CD4-positive, alpha-beta T cell treated with Interleukin-6 for 4 hours (primary cell): ENCODE measurements around the gene CSTPP1.

Experiments used
- DNase-seq: peaks from one replicate; pipeline ENCODE4 v3.0.0-alpha.2; 2020; ENCODE audit warnings: mixed read lengths

CSTPP1 gene

GRCh38 chr11:47143322-47143721 lies 206.8 kb downstream of the CSTPP1 start:
- DNase-seq: no peak

- no peak for DNase-seq
Measured at GRCh38 chr11:47144541-47144940, 208.0 kb downstream of the CSTPP1 start.

- DNase-seq: no peak
Measured at GRCh38 chr11:47147250-47147649, 210.7 kb downstream of the CSTPP1 start.

- DNase-seq: no peak
Measured at GRCh38 chr11:47147681-47148080, 211.1 kb downstream of the CSTPP1 start.

DNA sequence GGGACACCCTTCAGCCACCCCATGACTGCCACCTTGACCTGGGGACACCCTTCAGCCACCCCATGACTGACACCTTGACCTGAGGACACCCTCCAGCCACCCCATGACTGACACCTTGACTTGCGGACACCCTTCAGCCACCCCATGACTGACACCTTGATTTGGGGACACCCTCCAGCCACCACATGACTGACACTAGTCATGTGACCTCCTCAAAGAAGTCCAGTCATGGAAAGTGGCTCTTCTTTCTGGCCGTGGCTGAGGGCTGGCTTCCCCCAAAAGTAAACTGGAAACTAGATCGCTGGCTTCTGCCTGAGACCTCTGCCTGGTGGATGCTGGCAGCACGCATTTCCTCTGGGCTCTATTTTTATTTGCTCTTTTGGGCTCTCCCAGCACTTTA lies 211.7 kb downstream of the CSTPP1 start:
- no peak for DNase-seq

DNA sequence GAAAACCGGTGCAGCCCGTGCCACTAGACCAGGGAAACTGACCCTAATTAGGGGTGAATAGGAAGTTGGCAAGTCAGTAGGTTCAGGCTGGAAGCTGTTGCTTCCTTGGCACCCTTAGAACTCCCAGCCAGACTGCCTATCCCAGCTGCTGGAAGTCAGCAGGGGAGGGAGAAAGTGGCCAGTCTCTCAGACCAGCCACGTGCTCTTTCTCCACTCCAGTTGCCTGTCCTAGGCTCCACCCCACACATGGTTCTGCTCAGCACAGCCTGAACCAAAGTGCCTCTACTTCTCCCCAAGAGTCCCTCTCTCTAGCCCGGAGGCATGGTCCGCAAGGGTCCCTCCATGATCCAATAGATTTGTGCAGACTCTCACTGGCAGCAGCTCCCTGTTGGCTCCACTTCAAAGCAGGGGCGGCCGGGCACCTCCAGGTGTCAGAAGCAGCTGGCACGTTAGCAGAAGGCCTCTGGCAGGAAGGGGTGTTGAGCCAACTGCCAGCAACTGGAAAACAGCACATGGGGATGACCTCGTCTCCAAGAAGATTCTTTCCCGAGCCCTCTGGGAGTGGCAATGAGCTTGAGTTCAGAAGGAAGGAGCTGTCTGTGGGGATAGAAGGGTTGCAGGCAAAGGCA lies 212.5 kb downstream of the CSTPP1 start:
- no peak for DNase-seq

- DNase-seq: no peak
Measured at GRCh38 chr11:47149782-47150181, 213.2 kb downstream of the CSTPP1 start.

GRCh38 chr11:47152126-47152952 lies 215.8 kb downstream of the CSTPP1 start:
- DNase-seq: no peak

- peak; percentile 58 for DNase-seq
Measured at GRCh38 chr11:47152953-47153950, 216.7 kb downstream of the CSTPP1 start.

DNA sequence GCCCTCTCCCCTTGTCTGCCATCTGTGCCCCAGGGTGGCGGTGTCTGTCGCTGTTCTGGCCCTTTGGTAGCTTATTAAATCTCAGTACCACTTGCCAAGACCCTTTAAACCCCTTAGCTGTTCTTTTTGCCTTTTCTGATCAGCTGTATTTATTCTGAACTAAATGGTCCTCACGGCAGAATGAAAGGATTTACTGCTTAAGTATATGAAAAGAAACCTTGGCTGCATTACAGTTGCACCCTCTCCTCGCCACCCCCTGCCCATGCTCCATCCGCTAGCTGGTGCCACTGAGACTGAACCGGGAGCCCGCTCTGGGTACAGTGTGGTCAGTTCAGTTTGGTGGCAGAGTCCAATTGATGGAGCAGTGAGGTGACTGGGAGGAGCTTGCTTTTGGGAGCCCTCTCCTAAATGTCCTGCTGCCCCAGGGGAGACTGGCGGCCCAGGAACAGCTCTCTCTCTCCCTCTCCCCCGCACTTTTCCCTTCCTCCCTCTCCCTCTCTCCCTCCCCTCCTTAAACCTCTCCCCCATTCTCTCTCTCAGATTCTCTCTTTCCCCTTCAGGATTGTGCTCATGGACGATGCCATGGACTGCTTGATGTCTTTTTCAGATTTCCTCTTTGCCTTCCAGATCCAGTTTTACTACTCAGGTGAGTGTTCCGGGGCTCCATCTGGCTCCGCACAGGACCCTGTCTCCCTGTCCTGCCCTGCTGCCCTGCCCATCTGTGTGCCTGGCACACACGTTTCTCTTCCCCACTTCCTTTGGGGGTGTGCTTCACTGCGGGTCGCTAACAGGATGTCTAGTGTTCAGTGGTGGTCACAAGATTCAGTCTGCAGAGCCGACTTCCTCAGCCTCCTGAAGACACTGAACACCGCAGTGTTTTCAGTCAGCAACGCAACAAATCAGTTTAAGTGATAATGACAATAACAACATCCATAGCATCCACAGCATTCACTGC lies 218.3 kb downstream of the CSTPP1 start:
- DNase-seq: peak; percentile 61

- DNase-seq: no peak
Measured at GRCh38 chr11:47155879-47156278, 219.3 kb downstream of the CSTPP1 start.

DNA sequence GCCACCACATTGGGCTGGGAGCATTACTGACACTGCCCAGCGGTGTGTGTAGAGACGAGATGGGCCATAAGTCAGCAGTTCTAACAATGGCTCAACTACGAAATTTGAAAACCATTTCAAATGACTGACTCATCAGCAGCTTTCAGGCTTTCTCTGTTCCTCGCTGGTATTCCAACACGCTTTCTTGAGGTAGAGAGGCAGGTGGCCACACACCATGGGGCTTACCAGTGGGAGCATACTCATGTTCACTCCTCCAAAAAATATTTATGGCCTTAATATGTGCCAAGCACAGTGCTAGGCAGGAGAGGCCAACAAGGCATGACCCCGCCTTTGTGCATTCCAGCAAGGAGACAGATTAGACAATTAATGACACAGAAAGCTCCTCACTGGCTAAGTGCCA lies 219.8 kb downstream of the CSTPP1 start:
- no peak for DNase-seq

DNA sequence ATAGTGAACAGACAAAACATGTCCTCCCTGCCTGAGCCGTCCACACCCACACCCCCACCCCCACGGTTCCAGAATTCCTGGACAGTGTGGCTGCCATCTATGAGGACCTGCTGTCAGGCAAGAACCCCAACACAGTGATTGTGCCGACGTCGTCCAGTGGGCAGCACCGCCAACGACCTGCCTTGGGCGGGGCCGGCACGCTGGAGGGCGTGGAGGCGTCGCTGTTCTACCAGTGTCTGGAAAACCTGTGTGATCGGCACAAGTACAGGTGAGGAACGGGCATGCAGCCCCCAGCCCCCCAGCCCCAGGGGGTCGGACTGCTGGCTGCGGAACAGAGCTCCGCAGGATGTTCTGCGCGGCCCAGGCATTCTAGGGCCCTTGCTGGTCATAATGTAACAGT lies 220.4 kb downstream of the CSTPP1 start:
- no peak for DNase-seq

GRCh38 chr11:47157805-47158204 lies 221.2 kb downstream of the CSTPP1 start:
- DNase-seq: no peak

GRCh38 chr11:47158242-47158641 lies 221.7 kb downstream of the CSTPP1 start:
- DNase-seq: no peak

GRCh38 chr11:47160753-47161133 lies 224.2 kb downstream of the CSTPP1 start:
- DNase-seq: no peak

DNA sequence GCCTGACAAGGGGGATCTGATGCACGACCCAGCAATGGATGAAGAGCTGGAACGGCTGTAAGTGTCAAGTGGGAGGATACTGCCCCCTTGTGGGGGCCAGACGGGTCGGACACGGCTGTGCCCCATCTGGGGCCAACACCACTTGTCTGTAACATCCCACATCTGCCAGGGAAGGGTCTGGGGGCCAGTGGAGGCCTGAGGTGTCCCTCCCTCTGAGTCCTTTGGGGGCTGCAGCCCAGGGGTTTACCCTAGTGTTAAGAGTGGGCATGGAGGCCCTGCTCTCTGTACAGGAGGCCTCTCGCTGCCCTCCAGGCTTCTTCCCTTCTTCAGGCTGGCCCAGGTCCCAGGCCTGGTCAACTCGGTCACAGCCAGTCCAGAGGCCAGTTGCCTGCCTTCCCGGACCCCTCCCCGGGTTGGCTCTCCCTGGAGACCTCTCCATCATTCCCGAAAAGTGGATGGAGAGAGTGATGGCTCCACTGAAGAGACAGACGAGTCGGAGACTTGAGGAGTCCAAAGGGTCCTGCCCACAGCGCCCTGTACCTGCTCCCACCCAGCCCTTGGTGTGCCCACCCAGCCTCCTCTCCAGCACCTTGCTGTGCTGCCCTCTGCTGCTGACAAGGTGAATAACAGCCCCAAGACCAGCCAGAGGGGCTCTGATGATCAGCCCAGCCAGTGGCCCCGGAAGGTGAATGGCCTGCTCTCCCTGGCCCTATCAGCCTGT lies 224.7 kb downstream of the CSTPP1 start:
- DNase-seq: peak; percentile 69

DNA sequence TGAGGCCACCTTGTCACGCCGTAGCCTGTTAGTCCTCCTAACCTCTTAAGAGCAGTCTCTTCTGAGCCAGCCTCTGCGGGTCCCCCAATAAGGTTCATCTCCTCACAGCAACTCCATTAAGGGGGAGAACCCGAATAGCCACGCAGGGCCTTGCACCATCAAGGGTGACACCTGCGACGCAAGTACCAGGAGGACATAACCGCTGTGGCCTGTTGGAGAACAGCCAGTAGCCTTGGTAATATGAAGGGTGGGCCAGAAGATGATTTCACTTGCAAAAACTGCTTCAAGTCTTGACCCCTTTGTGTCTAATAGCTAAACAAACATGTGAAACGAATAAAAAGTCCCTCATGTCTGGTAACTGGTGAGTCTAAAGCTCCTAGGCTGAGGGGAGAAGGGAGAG lies 225.3 kb downstream of the CSTPP1 start:
- DNase-seq: no peak

DNA sequence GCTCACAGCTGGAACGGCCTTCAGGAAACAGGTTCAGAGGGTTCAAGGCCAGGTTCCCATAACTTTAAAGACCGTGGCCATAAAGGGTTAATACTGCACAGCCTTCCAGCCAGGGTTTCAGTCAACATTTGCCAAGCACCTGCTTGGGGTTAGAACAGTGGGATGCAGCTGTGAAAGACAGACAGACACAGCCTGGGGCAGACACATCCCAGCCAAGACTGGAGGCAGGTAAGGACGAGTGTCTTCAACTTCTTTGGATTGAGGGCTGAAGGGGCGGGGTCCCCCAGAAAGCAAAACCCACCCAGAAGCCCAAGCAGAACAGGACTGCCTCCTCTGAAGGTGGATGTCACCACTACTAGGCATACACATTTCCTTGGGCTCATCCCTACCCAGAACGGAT lies 225.9 kb downstream of the CSTPP1 start:
- DNase-seq: no peak

- no peak for DNase-seq
Measured at GRCh38 chr11:47163193-47163592, 226.6 kb downstream of the CSTPP1 start.

DNA sequence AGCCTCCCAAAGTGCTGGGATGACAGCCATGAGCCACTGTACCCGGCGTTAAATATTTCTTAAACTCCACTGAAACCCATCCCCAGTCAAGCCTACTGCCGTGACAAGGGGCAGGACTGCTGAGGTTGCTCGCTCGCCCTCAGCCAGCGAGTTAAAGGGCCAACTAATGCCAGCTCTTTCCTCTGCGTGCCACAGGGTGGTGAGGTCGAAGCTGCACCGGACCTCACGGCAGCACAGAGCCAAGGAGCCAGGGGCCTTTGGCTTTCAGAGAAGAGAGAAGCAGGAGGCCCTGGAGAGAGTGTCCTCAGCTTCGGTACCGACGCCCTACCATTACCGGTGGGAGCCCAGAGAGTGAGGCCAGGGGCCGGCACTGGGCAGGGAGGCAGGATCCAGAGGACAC lies 227.3 kb downstream of the CSTPP1 start:
- DNase-seq: no peak
